NCI-H2196 treated with DMSO at 0.1 percent for 48 hours (cell line): ENCODE results near the gene DYNC2I2.
"Not testable (repeated sequence)": the region's sequence is repeated elsewhere in the genome, so short reads cannot be mapped to it uniquely, and the experiment has no call there.

ENCODE experiments used
- DNase-seq: peaks from one replicate; lab custom pipeline; 2025; ENCODE audit not compliant: unreplicated experiment; lab: John Stamatoyannopoulos, UW

DYNC2I2 gene

GRCh38 chr9:128656416-128657343 is at the start of gene DYNC2I2:
TSS of gene DYNC2I2 (minus strand) at chr9:128656847. CDS start at chr9:128656726, 121 bp downstream.
- DNase-seq = peak; percentile 73

GRCh38 chr9:128706045-128706444 is 49.4 kb upstream of the DYNC2I2 start:
- DNase-seq = no peak

- no peak for DNase-seq
Observed at GRCh38 chr9:128705051-128705965, 48.7 kb upstream of the DYNC2I2 start.

GRCh38 chr9:128704356-128704670 is 47.7 kb upstream of the DYNC2I2 start:
- no peak for DNase-seq

GRCh38 chr9:128703616-128704355 is 47.1 kb upstream of the DYNC2I2 start:
- no peak for DNase-seq

- DNase-seq = no peak
Observed at GRCh38 chr9:128702949-128703615, 46.4 kb upstream of the DYNC2I2 start.

GRCh38 chr9:128702445-128702948 is 45.9 kb upstream of the DYNC2I2 start, which contains the start of gene PKN3:
TSS of gene PKN3 (plus strand) at chr9:128702503. CDS start at chr9:128702916, 413 bp downstream.
- peak; percentile 72 for DNase-seq

- no peak for DNase-seq
Observed at GRCh38 chr9:128701227-128701854, 44.7 kb upstream of the DYNC2I2 start.

GRCh38 chr9:128699096-128699795 is 42.6 kb upstream of the DYNC2I2 start:
- DNase-seq = not testable (repeated sequence)

GRCh38 chr9:128696923-128697707 is 40.5 kb upstream of the DYNC2I2 start:
- no peak for DNase-seq

- no peak for DNase-seq
Observed at GRCh38 chr9:128694344-128694743, 37.7 kb upstream of the DYNC2I2 start.

GRCh38 chr9:128693738-128694137 is 37.1 kb upstream of the DYNC2I2 start:
- not testable (repeated sequence) for DNase-seq

- no peak for DNase-seq
Observed at GRCh38 chr9:128690684-128691034, 34.0 kb upstream of the DYNC2I2 start.

GRCh38 chr9:128689820-128690683 is 33.4 kb upstream of the DYNC2I2 start:
- DNase-seq = no peak

GRCh38 chr9:128689293-128689774 is 32.7 kb upstream of the DYNC2I2 start:
- no peak for DNase-seq

- peak; percentile 94 for DNase-seq
Observed at GRCh38 chr9:128688501-128689292, 32.0 kb upstream of the DYNC2I2 start, which contains the start of gene SET. TSS of gene SET (plus strand) at chr9:128689222. CDS start at chr9:128689583, 361 bp downstream.
